ENCODE measurements around the gene WDR19.

DNA sequence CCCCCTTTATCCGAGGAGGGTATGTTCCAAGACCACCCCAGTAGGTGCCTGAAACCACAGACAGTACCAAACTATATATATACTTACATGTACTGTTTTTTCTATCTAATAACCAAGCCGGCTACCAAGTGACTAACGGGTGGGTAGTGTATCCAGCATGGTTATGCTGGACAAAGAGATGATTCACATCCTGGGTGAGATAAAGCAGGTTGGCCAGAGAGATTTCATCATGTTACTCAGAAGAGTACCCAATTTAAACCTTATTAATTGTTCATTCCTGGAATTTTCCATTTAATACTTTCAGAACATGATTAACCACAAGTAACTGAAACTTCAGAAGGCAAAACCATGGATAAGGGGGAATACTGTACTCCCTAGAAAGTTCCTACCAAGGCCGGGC lies 137.3 kb downstream of the WDR19 start:
- TF ChIP-seq SIN3A (IDR thresholded peaks at IDR 0.05; ENCODE audit: borderline replicate concordance, insufficient read depth, low read length) (no peak), TAF1 (IDR thresholded peaks at IDR 0.05; ENCODE audit: borderline replicate concordance, insufficient read depth, low read length) (no peak)
